ENCODE measurements around the gene PPP6R3. TPM values are rescaled to one million over a fixed set of nuclear protein-coding genes. Genes with fewer than 3 reads are reported as not detected.

Gene PPP6R3
- total RNA-seq, 5 donors from 2014 or later (not counting 1 experiment from before 2014, with no cell fraction given): 106 to 147 (median 118) TPM

Other genes starting within 250 kb of the PPP6R3 start
- gene KMT5B, start 247.5 kb upstream of the PPP6R3 start, total RNA-seq: 10 to 100 TPM; 35.1 to 56.6 (median 48.5) TPM
- 10 to 100 TPM in 4 of 5 donors, 1 to 10 TPM in 1; 9.5 to 25.3 (median 21.4) TPM for gene C11orf24, start 188.8 kb upstream of the PPP6R3 start, total RNA-seq
- gene LRP5, start 148.2 kb upstream of the PPP6R3 start, total RNA-seq: 10 to 100 TPM in 1 of 5 donors, 1 to 10 TPM in 4; 1.8 to 11.3 (median 7.0) TPM
- under 1 TPM in 1 of 5 donors, not detected in 4; 0.35 TPM for gene GAL, start 223.8 kb downstream of the PPP6R3 start, total RNA-seq